ENCODE measurements around the gene ECEL1.

DNA sequence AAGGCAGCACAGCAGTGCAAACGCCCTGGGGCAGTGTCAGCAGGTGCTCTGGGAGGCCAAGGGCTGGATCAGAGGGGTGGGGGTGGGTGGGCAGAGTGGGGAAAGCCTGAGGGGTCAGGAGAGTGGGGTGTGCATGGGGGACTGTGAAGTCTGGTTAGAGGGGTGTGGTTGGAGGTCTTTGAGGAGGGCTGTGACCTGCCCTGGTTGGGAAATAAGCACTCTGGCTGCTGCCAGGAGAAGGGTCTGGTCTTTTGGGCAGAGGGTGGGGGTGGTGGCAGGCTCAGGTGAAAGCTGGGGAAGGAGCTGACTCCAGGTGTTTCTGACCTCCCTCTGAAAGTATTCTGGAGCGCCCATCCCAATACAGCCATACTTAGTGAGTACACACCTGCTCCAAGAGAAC is 27.5 kb downstream of the ECEL1 start:
- TF ChIP-seq, protein P1, sequence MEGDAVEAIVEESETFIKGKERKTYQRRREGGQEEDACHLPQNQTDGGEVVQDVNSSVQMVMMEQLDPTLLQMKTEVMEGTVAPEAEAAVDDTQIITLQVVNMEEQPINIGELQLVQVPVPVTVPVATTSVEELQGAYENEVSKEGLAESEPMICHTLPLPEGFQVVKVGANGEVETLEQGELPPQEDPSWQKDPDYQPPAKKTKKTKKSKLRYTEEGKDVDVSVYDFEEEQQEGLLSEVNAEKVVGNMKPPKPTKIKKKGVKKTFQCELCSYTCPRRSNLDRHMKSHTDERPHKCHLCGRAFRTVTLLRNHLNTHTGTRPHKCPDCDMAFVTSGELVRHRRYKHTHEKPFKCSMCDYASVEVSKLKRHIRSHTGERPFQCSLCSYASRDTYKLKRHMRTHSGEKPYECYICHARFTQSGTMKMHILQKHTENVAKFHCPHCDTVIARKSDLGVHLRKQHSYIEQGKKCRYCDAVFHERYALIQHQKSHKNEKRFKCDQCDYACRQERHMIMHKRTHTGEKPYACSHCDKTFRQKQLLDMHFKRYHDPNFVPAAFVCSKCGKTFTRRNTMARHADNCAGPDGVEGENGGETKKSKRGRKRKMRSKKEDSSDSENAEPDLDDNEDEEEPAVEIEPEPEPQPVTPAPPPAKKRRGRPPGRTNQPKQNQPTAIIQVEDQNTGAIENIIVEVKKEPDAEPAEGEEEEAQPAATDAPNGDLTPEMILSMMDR (IDR thresholded peaks at IDR 0.05) = no peak
- no peak for TF ChIP-seq POLR2A (IDR thresholded peaks at IDR 0.05)
